ENCODE measurements around the gene PPFIBP1. TPM values are rescaled to one million over a fixed set of nuclear protein-coding genes. Genes with fewer than 3 reads are reported as not detected.
"Not testable (repeated sequence)": the region's sequence is repeated elsewhere in the genome, so short reads cannot be mapped to it uniquely, and the experiment has no call there.

The PPFIBP1 gene
- total RNA-seq, 4 donors from 2014 or later: 135 to 199 (median 167) TPM

DNA sequence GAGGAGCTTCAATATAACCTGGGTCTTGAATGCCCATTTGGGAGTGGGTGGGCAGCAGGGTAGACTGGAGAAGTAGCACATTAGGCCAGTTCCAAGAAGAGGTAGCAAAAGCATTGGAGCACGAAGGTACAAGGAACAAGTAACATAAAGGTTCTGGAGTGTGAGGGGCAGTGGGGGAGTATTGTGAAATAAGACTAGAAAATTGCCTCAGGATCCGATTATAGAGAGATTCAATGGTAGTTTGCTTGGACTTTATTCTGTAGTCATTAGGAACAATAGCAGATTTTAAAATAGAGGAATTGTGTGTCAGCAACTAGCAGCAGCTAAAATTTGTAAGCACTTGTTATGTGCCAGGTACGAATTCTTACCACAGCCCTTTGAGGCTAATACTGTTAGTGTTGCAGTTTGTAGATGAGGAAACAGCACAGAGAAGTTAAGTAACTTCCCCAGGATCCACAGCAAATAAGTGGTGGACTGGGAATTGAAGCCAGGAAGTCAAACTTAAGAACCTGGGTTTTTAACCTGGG is 61.8 kb downstream of the PPFIBP1 start:
- H3K27ac ChIP-seq: peak overlapping the region in 1 of 3 donors; percentile 35
- intact Hi-C loops (cut with DNase I): no loop called here
- H3K4me1 ChIP-seq: peaks cover 11 to 32% of the 10 kb centered on the region in 2 donors
- no peaks in the 10 kb centered on the region for H3K36me3 ChIP-seq
- no peak overlapping the region for H3K4me3 ChIP-seq (replicated peaks in 1 of 3)
- DNase-seq: no peak
- TF ChIP-seq, protein P1, sequence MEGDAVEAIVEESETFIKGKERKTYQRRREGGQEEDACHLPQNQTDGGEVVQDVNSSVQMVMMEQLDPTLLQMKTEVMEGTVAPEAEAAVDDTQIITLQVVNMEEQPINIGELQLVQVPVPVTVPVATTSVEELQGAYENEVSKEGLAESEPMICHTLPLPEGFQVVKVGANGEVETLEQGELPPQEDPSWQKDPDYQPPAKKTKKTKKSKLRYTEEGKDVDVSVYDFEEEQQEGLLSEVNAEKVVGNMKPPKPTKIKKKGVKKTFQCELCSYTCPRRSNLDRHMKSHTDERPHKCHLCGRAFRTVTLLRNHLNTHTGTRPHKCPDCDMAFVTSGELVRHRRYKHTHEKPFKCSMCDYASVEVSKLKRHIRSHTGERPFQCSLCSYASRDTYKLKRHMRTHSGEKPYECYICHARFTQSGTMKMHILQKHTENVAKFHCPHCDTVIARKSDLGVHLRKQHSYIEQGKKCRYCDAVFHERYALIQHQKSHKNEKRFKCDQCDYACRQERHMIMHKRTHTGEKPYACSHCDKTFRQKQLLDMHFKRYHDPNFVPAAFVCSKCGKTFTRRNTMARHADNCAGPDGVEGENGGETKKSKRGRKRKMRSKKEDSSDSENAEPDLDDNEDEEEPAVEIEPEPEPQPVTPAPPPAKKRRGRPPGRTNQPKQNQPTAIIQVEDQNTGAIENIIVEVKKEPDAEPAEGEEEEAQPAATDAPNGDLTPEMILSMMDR (IDR thresholded peaks at IDR 0.05): no peak
- TF ChIP-seq POLR2A (IDR thresholded peaks at IDR 0.05): no peak
- WGBS, 2 donors: 72 to 77% methylated on average over 3 of the region's 3 CpGs
- H3K9me3 ChIP-seq: no peaks in the 10 kb centered on the region
- H3K27me3 ChIP-seq: no peaks in the 10 kb centered on the region

DNA sequence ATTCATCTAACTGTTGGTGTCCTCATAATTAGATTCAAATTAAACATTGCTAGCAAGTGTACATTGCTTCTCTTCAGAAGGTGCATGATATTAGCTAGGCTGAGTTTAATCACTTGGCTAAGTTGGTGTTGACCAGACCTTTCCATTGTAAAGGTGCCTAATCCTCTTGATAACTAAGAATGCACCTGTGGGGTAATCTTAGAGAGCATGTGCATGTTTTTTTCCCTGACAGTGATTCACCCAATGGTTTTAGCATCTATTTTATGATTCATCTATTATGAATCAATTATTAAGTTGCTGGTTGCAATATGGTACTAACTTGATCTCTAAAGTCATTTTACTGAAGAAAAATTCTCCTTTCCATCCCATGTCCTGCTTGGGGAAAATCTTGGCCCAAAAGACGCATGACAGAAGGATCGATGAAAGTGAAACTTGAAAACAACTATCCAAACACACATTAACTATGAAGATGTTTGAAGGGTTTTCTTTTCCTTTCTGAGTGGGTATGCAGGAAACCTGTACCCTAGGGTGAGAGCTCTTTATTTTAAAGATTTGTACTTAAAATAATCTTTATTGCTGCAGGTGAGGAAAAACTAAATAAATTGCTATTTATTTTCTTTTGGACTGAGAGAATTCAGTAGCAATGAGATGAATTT is 64.2 kb downstream of the PPFIBP1 start:
- H3K36me3 ChIP-seq; H3K27me3 ChIP-seq; DNase-seq; H3K9me3 ChIP-seq; intact Hi-C loops (cut with DNase I); H3K4me3 ChIP-seq (replicated peaks in 1 of 3): not testable (repeated sequence)
- H3K27ac ChIP-seq: peak overlapping the region in 1 of 3 donors; percentile 2
- 10 to 20% methylated on average over 2 of the region's 2 CpGs for WGBS, 2 donors
- H3K4me1 ChIP-seq: peaks cover 11 to 29% of the 10 kb centered on the region in 2 donors

DNA sequence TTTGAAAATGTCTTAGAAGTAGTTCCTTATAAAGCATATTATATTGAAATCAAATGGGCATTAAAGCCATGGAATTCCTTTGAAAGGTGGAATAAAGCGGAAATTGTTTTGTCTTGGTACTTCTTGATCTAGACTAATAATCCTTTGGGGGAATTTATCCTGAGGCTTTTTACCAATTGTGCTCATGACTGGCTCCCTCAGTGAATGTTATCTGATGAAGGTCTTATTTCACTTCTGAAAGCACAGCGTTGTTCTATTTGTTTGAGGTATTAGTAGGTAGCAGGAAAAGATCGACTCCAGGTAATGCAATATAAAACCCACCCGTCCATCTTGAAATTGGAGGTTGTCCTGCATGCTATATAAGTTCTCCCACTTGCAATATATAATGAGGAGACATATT is 64.8 kb downstream of the PPFIBP1 start:
- no peak for DNase-seq
- no peak overlapping the region for H3K4me3 ChIP-seq (replicated peaks in 1 of 3)
- no peak for TF ChIP-seq POLR2A (IDR thresholded peaks at IDR 0.05)
- TF ChIP-seq, protein P1 (IDR thresholded peaks at IDR 0.05): no peak
- peak overlapping the region in 1 of 3 donors; percentile 2 for H3K27ac ChIP-seq
- H3K9me3 ChIP-seq: no peaks in the 10 kb centered on the region
- H3K36me3 ChIP-seq: no peaks in the 10 kb centered on the region
- WGBS, 2 donors: 68 to 83% methylated on average over 4 of the region's 4 CpGs
- intact Hi-C loops (cut with DNase I): no loop called here
- H3K4me1 ChIP-seq: peaks cover 5 to 23% of the 10 kb centered on the region in 2 donors
- H3K27me3 ChIP-seq: no peaks in the 10 kb centered on the region

DNA sequence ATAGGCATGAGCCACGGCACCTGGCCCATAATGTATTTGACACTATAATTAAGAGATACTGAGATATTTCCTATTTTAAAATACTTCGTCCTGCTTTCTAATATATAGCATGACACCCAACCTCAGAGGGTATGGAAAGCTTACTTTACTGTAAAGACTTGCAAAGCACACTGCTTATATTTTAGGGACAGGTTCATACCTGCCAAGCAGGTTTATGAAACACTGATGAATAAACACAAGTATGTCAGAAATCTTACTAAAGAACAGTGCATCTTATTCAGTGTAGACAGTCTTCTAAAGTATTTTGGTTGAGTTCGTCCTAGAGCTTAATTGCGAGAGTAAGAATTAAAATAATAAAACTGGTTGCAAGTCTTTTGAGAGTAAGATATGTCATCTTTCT is 65.4 kb downstream of the PPFIBP1 start:
- 95 to 99% methylated on average over 4 of the region's 4 CpGs for WGBS, 2 donors
- Histone ChIP-seq H3K36me3 (no peaks in the 10 kb centered on the region), H3K4me3 (replicated peaks in 1 of 3) (no peak overlapping the region), H3K9me3 (no peaks in the 10 kb centered on the region), H3K27ac (no peak overlapping the region), H3K4me1 (peaks cover 4 to 23% of the 10 kb centered on the region in 2 donors), H3K27me3 (no peaks in the 10 kb centered on the region)
- no peak for DNase-seq
- intact Hi-C loops (cut with DNase I): no loop called here
- TF ChIP-seq, protein P1 (IDR thresholded peaks at IDR 0.05): no peak

DNA sequence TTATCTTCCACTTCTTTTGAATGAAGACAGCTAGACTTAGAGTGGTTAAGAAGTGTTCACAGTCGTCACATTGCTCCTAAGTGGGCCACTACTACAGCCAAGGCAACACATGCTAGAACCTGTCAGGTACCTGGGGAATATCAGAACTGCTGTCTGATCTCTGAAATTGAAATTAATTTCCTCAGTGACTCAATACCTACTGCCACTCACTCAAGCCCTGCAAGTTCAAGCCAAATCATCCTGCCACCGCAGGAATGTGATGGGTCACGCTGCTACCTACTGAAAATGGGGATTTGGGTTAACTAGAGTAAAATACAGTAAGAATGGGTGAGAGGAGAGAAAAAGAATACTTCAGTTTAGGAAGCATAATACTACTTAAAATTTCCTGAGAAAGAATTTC is 67.7 kb downstream of the PPFIBP1 start:
- H3K9me3 ChIP-seq; H3K27me3 ChIP-seq; DNase-seq; intact Hi-C loops (cut with DNase I); H3K4me3 ChIP-seq (replicated peaks in 1 of 3); H3K36me3 ChIP-seq: not testable (repeated sequence)
- peaks cover 8 to 25% of the 10 kb centered on the region in 2 donors for H3K4me1 ChIP-seq
- H3K27ac ChIP-seq: peak overlapping the region in 1 of 3 donors; percentile 16
- 92 to 100% methylated on average over 3 of the region's 3 CpGs for WGBS, 2 donors

DNA sequence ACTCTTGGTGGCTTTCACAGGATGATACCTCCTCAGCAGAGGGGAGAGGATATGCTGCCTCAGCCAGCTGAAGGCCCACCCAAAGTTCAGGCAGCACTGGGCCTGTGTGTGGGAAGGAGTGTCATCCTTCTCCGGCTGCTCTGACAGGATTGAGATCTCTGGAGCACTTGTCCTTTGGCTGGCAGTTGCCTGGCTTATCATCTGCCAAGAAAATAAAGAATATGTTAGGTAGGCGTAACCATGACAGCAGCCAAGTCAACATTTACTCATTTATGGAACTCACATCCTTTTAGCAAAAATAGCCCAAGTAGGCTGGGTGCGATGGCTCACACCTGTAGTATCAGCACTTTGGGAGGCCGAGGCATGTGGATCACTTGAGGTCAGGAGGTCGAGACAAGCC is 68.5 kb downstream of the PPFIBP1 start:
- Histone ChIP-seq H3K4me1 (peaks cover 8 to 25% of the 10 kb centered on the region in 2 donors), H3K36me3 (no peaks in the 10 kb centered on the region), H3K27me3 (no peaks in the 10 kb centered on the region), H3K9me3 (no peaks in the 10 kb centered on the region), H3K4me3 (replicated peaks in 1 of 3) (no peak overlapping the region), H3K27ac (peak overlapping the region in 1 of 3 donors; percentile 16)
- peak in 1 of 2 donors; percentile 12 for DNase-seq
- WGBS, 2 donors: 48 to 74% methylated on average over 5 of the region's 5 CpGs
- TF ChIP-seq, protein P1 (IDR thresholded peaks at IDR 0.05): no peak
- no peak for TF ChIP-seq POLR2A (IDR thresholded peaks at IDR 0.05)
- intact Hi-C loops (cut with DNase I): no loop called here
